H9 (cell line): Measurements from ENCODE around the gene MAPT. TPM values are rescaled to one million over a fixed set of nuclear protein-coding genes. Genes with fewer than 3 reads are reported as not detected.

Experiments used
- DNase-seq: peaks from one replicate; pipeline ENCODE4 v3.0.0-alpha.2; 2017
- H2AFZ ChIP-seq: one replicate; pipeline ENCODE4 v1.6.1; 2013; ENCODE audit warnings: mild to moderate bottlenecking, low read length, control low read depth, moderate library complexity
- H2AK5ac ChIP-seq: 2 replicates; pipeline ENCODE4 v1.6.1; 2013; ENCODE audit warnings: low read length, control low read depth, mixed read lengths; ENCODE audit not compliant: insufficient read length
- H2BK120ac ChIP-seq: one replicate; pipeline ENCODE4 v1.6.1; 2013; ENCODE audit warnings: low read depth, mild to moderate bottlenecking, low read length, control low read depth, inconsistent platforms; ENCODE audit not compliant: poor library complexity, severe bottlenecking
- H2BK12ac ChIP-seq: 2 replicates; pipeline ENCODE4 v1.6.1; 2013; ENCODE audit warnings: low read length, control low read depth, mixed read lengths, low read depth; ENCODE audit not compliant: insufficient read length
- H2BK15ac ChIP-seq: 2 replicates; pipeline ENCODE4 v1.6.1; 2013; ENCODE audit warnings: low read depth, low read length, control low read depth
- H2BK20ac ChIP-seq: one replicate; pipeline ENCODE4 v1.6.1; 2013; ENCODE audit warnings: low read depth, mild to moderate bottlenecking, low read length, control low read depth, inconsistent platforms; ENCODE audit not compliant: poor library complexity, severe bottlenecking
- H2BK5ac ChIP-seq: 2 replicates; pipeline ENCODE4 v1.6.1; 2013; ENCODE audit warnings: low read length, control low read depth, mixed read lengths; ENCODE audit not compliant: insufficient read length
- H3K14ac ChIP-seq: 2 replicates; pipeline ENCODE4 v1.6.1; 2013; ENCODE audit warnings: low read length, control low read depth; ENCODE audit not compliant: insufficient read depth
- H3K18ac ChIP-seq: 2 replicates; pipeline ENCODE4 v1.6.1; 2013; ENCODE audit warnings: low read depth, mild to moderate bottlenecking, mixed read lengths, low read length, control low read depth; ENCODE audit not compliant: insufficient read length
- H3K23ac ChIP-seq: 2 replicates; pipeline ENCODE4 v1.6.1; 2013; ENCODE audit warnings: low read length, control low read depth, mixed read lengths, low read depth; ENCODE audit not compliant: insufficient read length
- H3K23me2 ChIP-seq: 2 replicates; pipeline ENCODE4 v1.6.1; 2013; ENCODE audit warnings: low read depth, mild to moderate bottlenecking, mixed read lengths, low read length, control low read depth; ENCODE audit not compliant: insufficient read length, poor library complexity, severe bottlenecking
- H3K27ac ChIP-seq: 2 replicates; pipeline ENCODE4 v1.5.1; 2013; ENCODE audit warnings: low read length, control low read depth, mixed read lengths, low read depth; ENCODE audit not compliant: insufficient read length
- H3K27me3 ChIP-seq: 2 replicates; pipeline ENCODE4 v1.6.1; 2013; ENCODE audit warnings: low read length, control low read depth, inconsistent platforms; ENCODE audit not compliant: insufficient read depth
- H3K4ac ChIP-seq: 2 replicates; pipeline ENCODE4 v1.6.1; 2013; ENCODE audit warnings: low read depth, mild to moderate bottlenecking, control low read depth, inconsistent platforms, low read length, moderate library complexity
- H3K4me1 ChIP-seq: 2 replicates; pipeline ENCODE4 v1.6.1; 2013; ENCODE audit warnings: low read length, control low read depth, inconsistent platforms; ENCODE audit not compliant: insufficient read depth
- H3K4me2 ChIP-seq: 2 replicates; pipeline ENCODE4 v1.6.1; 2013; ENCODE audit warnings: low read length, control low read depth, mixed read lengths; ENCODE audit not compliant: insufficient read length, insufficient read depth
- H3K56ac ChIP-seq: 2 replicates; pipeline ENCODE4 v1.6.1; 2013; ENCODE audit warnings: low read depth, mild to moderate bottlenecking, mixed read lengths, low read length, control low read depth; ENCODE audit not compliant: insufficient read length
- H3K79me1 ChIP-seq: 2 replicates; pipeline ENCODE4 v1.6.1; 2013; ENCODE audit warnings: low read depth, mild to moderate bottlenecking, moderate library complexity, low read length, control low read depth, inconsistent platforms; ENCODE audit not compliant: insufficient read depth, poor library complexity, severe bottlenecking
- H3K79me2 ChIP-seq: 2 replicates; pipeline ENCODE4 v1.6.1; 2013; ENCODE audit warnings: low read length, control low read depth, inconsistent platforms; ENCODE audit not compliant: insufficient read depth
- H3K9ac ChIP-seq: 2 replicates; pipeline ENCODE4 v1.6.1; 2013; ENCODE audit warnings: low read length, control low read depth, mixed read lengths; ENCODE audit not compliant: insufficient read length; ENCODE audit errors: extremely low read depth
- H3K9me3 ChIP-seq: one replicate; pipeline ENCODE4 v1.6.1; 2013; ENCODE audit warnings: low read depth, low read length, inconsistent platforms; ENCODE audit not compliant: control insufficient read depth
- H3T11ph ChIP-seq: one replicate; pipeline ENCODE4 v1.6.1; 2013; ENCODE audit warnings: mild to moderate bottlenecking, low read length, control low read depth, inconsistent platforms
- H4K20me1 ChIP-seq: one replicate; pipeline ENCODE4 v1.6.1; 2013; ENCODE audit not compliant: control insufficient read depth, insufficient read length, insufficient read depth
- H4K5ac ChIP-seq: 2 replicates; pipeline ENCODE4 v1.6.1; 2013; ENCODE audit warnings: low read depth, mild to moderate bottlenecking, mixed read lengths, low read length, control low read depth; ENCODE audit not compliant: insufficient read length
- H4K8ac ChIP-seq: replicated peaks from 2 replicates; pipeline ENCODE4 v1.6.1; 2013; ENCODE audit warnings: low read length, control low read depth, mixed read lengths, low read depth; ENCODE audit not compliant: insufficient read length
- H4K91ac ChIP-seq: 2 replicates; pipeline ENCODE4 v1.6.1; 2013; ENCODE audit warnings: low read depth, mild to moderate bottlenecking, moderate library complexity, mixed read lengths, low read length, control low read depth; ENCODE audit not compliant: insufficient read length
- H3K27ac Mint-ChIP-seq, 3 experiments: 2 replicates in 2 of 3; 3 replicates in 1 of 3; pipeline ENCODE4 v1.8.0; 2020 to 2021; ENCODE audit warnings: mixed read lengths in 3 of 3, mild to moderate bottlenecking in 1 of 3, moderate library complexity in 1 of 3
- H3K27me3 Mint-ChIP-seq: 2 replicates; pipeline ENCODE4 v1.8.0; 2021; ENCODE audit warnings: low read depth, mild to moderate bottlenecking, moderate library complexity, mixed read lengths
- H3K36me3 Mint-ChIP-seq, 3 experiments: 2 replicates in 2 of 3; 3 replicates in 1 of 3; pipeline ENCODE4 v1.8.0; 2020 to 2021; ENCODE audit warnings: low read depth in 3 of 3, mixed read lengths in 3 of 3; ENCODE audit not compliant: insufficient read depth in 1 of 3
- H3K4me1 Mint-ChIP-seq, 2 experiments: 2 replicates each; pipeline ENCODE4 v1.8.0; 2020; ENCODE audit warnings: mixed read lengths in 2 of 2
- H3K4me3 Mint-ChIP-seq, 2 experiments: 2 replicates in 1 of 2; 3 replicates in 1 of 2; pipeline ENCODE4 v1.8.0; 2020 to 2021; ENCODE audit warnings: mild to moderate bottlenecking in 2 of 2, mixed read lengths in 2 of 2, moderate library complexity in 1 of 2
- H3K9me3 Mint-ChIP-seq, 2 experiments: 2 replicates in 1 of 2; 3 replicates in 1 of 2; pipeline ENCODE4 v1.8.0; 2020; ENCODE audit warnings: mild to moderate bottlenecking in 2 of 2, mixed read lengths in 2 of 2, moderate library complexity in 1 of 2
- WGBS: extraction: QIAGEN DNeasy Blood & Tissue Kit; methylation state at CpG from one replicate; pipeline ENCODE4 v1.1.7; 2013; ENCODE audit warnings: missing lambda C conversion rate, low lambda C conversion rate, mixed read lengths; ENCODE audit not compliant: insufficient read length; ENCODE audit errors: extremely low coverage; 5-methylcytosine and 5-hydroxymethylcytosine counted together
- total RNA-seq: library from RNA; stranded (reverse); gene quantifications from 2 replicates; pipeline ENCODE4 v1.2.1, GENCODE V29; 2021
- TF ChIP-seq, protein P1 (sequence below): fragments of 200-600 bp; sonication (generic); conservative IDR thresholded peaks from 3 replicates; pipeline ENCODE4 v1.8.0; 2021; ENCODE audit warnings: antibody characterized with exemption, mild to moderate bottlenecking

MAPT gene
- total RNA-seq, 1 experiment from 2014 or later, result 1.6 TPM

DNA sequence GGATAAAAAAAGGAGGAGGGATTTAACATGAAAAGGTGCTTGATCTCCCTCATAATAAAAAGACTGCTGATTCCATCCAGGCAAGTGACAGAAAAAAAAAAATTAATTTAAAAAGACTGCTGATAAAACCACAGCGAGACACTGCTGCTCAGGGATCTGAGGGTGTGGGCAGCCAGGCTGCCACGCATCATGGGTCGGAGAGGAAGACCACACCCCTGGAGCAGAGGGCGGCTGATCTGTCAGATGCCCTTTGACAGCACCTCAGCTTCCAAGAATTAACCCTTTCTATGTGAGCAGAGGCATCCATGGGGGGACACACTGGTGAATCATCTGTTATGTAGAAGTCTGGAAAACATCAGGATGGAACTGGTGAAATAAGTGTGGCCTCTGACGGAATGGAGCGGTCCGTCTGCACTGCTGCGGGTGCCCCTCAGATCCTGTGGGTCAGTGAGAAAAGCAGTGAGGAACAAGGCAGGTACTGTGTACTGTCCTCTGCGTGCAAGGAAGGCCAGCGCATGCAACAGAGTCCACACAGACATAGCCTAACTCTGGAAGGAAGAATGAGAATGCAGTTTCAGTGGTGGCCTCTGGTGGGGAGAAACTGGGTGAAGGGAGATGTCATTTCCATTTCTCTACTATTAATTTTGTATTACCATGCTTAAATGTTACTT, 19.8 kb downstream of the MAPT start:
- no peak overlapping the region for H2BK15ac ChIP-seq
- H3K4me3 Mint-ChIP-seq, result no peak overlapping the region
- TF ChIP-seq, protein P1, sequence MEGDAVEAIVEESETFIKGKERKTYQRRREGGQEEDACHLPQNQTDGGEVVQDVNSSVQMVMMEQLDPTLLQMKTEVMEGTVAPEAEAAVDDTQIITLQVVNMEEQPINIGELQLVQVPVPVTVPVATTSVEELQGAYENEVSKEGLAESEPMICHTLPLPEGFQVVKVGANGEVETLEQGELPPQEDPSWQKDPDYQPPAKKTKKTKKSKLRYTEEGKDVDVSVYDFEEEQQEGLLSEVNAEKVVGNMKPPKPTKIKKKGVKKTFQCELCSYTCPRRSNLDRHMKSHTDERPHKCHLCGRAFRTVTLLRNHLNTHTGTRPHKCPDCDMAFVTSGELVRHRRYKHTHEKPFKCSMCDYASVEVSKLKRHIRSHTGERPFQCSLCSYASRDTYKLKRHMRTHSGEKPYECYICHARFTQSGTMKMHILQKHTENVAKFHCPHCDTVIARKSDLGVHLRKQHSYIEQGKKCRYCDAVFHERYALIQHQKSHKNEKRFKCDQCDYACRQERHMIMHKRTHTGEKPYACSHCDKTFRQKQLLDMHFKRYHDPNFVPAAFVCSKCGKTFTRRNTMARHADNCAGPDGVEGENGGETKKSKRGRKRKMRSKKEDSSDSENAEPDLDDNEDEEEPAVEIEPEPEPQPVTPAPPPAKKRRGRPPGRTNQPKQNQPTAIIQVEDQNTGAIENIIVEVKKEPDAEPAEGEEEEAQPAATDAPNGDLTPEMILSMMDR, result no peak
- H2BK20ac ChIP-seq, result no peak overlapping the region
- H2AK5ac ChIP-seq, result no peak overlapping the region
- no peaks in the 10 kb centered on the region for H4K20me1 ChIP-seq
- H3K9me3 ChIP-seq, result no peaks in the 10 kb centered on the region
- no peak overlapping the region for H4K91ac ChIP-seq
- H3K27me3 Mint-ChIP-seq, result peaks cover 28% of the 10 kb centered on the region
- H3K4me1 ChIP-seq, result no peaks in the 10 kb centered on the region
- H3K23ac ChIP-seq, result no peak overlapping the region
- H3K9me3 Mint-ChIP-seq, result peaks cover 8 to 12% of the 10 kb centered on the region in 2 experiments
- no peaks in the 10 kb centered on the region for H3K79me1 ChIP-seq
- no peak overlapping the region for H3K27ac Mint-ChIP-seq
- H3K4me1 Mint-ChIP-seq, result peaks cover 0 to under 1% of the 10 kb centered on the region in 2 experiments; a peak in 2 of 4 replicates
- no peak overlapping the region for H3K9ac ChIP-seq
- no peak overlapping the region for H2BK5ac ChIP-seq
- no peak overlapping the region for H3T11ph ChIP-seq
- H2BK12ac ChIP-seq, result no peak overlapping the region
- H3K23me2 ChIP-seq, result no peaks in the 10 kb centered on the region
- no CpG with 5 or more reads among the region's 10 CpGs for WGBS
- H3K14ac ChIP-seq, result no peak overlapping the region
- H3K27ac ChIP-seq, result no peak overlapping the region
- no peak overlapping the region for H3K56ac ChIP-seq
- H3K79me2 ChIP-seq, result no peaks in the 10 kb centered on the region
- H3K27me3 ChIP-seq, result no peaks in the 10 kb centered on the region
- H2BK120ac ChIP-seq, result no peak overlapping the region
- peaks cover 0 to 10% (median 6%) of the 10 kb centered on the region in 3 experiments; a peak in 3 of 7 replicates for H3K36me3 Mint-ChIP-seq
- no peak overlapping the region for H3K4ac ChIP-seq
- H4K5ac ChIP-seq, result no peak overlapping the region
- H3K4me2 ChIP-seq, result no peak overlapping the region
- H4K8ac ChIP-seq, result no peak overlapping the region
- no peak overlapping the region for H2AFZ ChIP-seq
- DNase-seq, result no peak
- H3K18ac ChIP-seq, result no peak overlapping the region
